ENCODE results near the gene BCAP31. TPM values are rescaled to one million over a fixed set of nuclear protein-coding genes. Genes with fewer than 3 reads are reported as not detected.
"Not testable (repeated sequence)": the region's sequence is repeated elsewhere in the genome, so short reads cannot be mapped to it uniquely, and the experiment has no call there.

The BCAP31 gene
- total RNA-seq, 2 donors from 2014 or later = 82.7 to 104 TPM

GRCh38 chrX:153693216-153694086 is 30.7 kb downstream of the BCAP31 start:
- no peak for ATAC-seq (ENCODE audit: insufficient number of reproducible peaks, low FRiP score, low read depth)
- H3K4me1 ChIP-seq (ENCODE audit: control insufficient read depth in 1 of 2, low read depth in 2 of 2) = peaks cover 0 to 8% of the 10 kb centered on the region in 2 donors
- no peaks in the 10 kb centered on the region for H3K27me3 ChIP-seq (replicated peaks; ENCODE audit: insufficient read depth)
- H3K27ac ChIP-seq = no peak overlapping the region
- no peak for DNase-seq (ENCODE audit: low spot score)
- TF ChIP-seq, protein P1, sequence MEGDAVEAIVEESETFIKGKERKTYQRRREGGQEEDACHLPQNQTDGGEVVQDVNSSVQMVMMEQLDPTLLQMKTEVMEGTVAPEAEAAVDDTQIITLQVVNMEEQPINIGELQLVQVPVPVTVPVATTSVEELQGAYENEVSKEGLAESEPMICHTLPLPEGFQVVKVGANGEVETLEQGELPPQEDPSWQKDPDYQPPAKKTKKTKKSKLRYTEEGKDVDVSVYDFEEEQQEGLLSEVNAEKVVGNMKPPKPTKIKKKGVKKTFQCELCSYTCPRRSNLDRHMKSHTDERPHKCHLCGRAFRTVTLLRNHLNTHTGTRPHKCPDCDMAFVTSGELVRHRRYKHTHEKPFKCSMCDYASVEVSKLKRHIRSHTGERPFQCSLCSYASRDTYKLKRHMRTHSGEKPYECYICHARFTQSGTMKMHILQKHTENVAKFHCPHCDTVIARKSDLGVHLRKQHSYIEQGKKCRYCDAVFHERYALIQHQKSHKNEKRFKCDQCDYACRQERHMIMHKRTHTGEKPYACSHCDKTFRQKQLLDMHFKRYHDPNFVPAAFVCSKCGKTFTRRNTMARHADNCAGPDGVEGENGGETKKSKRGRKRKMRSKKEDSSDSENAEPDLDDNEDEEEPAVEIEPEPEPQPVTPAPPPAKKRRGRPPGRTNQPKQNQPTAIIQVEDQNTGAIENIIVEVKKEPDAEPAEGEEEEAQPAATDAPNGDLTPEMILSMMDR (IDR thresholded peaks at IDR 0.05) = no peak
- H3K4me3 ChIP-seq = no peak overlapping the region
- H3K36me3 ChIP-seq = no peaks in the 10 kb centered on the region
- H3K9me3 ChIP-seq = no peaks in the 10 kb centered on the region

- H3K27ac ChIP-seq = no peak overlapping the region
- no peak overlapping the region for H3K4me3 ChIP-seq
- ATAC-seq (ENCODE audit: insufficient number of reproducible peaks, low FRiP score, low read depth) (no peak), DNase-seq (ENCODE audit: low spot score) (no peak)
- H3K27me3 ChIP-seq (replicated peaks; ENCODE audit: insufficient read depth) = no peaks in the 10 kb centered on the region
- H3K36me3 ChIP-seq = no peaks in the 10 kb centered on the region
- no peaks in the 10 kb centered on the region for H3K9me3 ChIP-seq
- peaks cover 0 to 8% of the 10 kb centered on the region in 2 donors for H3K4me1 ChIP-seq (ENCODE audit: control insufficient read depth in 1 of 2, low read depth in 2 of 2)
- TF ChIP-seq, protein P1 (IDR thresholded peaks at IDR 0.05) = no peak
Observed at GRCh38 chrX:153692611-153693156, 31.5 kb downstream of the BCAP31 start.

DNA sequence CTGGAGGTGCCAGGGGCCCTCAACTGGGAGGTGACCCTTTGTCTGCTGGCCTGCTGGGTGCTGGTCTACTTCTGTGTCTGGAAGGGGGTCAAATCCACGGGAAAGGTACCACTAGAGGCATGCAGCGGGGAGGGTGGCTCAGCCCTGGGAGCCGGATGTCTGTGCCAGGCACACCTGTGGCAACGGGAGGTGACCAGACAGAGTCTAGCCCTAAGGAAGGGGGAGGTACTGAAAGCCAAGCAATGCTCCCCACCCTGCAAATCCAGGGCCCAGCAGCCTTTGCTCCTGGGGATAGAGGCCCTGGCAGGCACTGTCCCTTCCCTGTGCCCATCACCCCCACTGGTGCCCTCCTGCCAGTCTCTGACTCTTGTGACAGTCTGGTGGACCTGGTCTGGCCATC is 32.2 kb downstream of the BCAP31 start:
- Histone ChIP-seq H3K4me1 (ENCODE audit: control insufficient read depth in 1 of 2, low read depth in 2 of 2) (peaks cover 0 to 8% of the 10 kb centered on the region in 2 donors), H3K27me3 (replicated peaks; ENCODE audit: insufficient read depth) (no peaks in the 10 kb centered on the region), H3K27ac (no peak overlapping the region), H3K9me3 (no peaks in the 10 kb centered on the region), H3K4me3 (no peak overlapping the region), H3K36me3 (no peaks in the 10 kb centered on the region)
- ATAC-seq (ENCODE audit: insufficient number of reproducible peaks, low FRiP score, low read depth) (no peak), DNase-seq (ENCODE audit: low spot score) (no peak)
- TF ChIP-seq, protein P1 (IDR thresholded peaks at IDR 0.05) = no peak

GRCh38 chrX:153691032-153691827 is 33.0 kb downstream of the BCAP31 start:
- H3K4me1 ChIP-seq (ENCODE audit: control insufficient read depth in 1 of 2, low read depth in 2 of 2); H3K9me3 ChIP-seq; H3K27ac ChIP-seq; ATAC-seq (ENCODE audit: insufficient number of reproducible peaks, low FRiP score, low read depth); DNase-seq (ENCODE audit: low spot score); H3K36me3 ChIP-seq; H3K27me3 ChIP-seq (replicated peaks; ENCODE audit: insufficient read depth); H3K4me3 ChIP-seq: not testable (repeated sequence)

- H3K4me3 ChIP-seq = no peak overlapping the region
- TF ChIP-seq, protein P1 (IDR thresholded peaks at IDR 0.05) = no peak
- ATAC-seq (ENCODE audit: insufficient number of reproducible peaks, low FRiP score, low read depth) (no peak), DNase-seq (ENCODE audit: low spot score) (no peak)
- H3K36me3 ChIP-seq = no peaks in the 10 kb centered on the region
- no peak overlapping the region for H3K27ac ChIP-seq
- no peaks in the 10 kb centered on the region for H3K9me3 ChIP-seq
- H3K4me1 ChIP-seq (ENCODE audit: control insufficient read depth in 1 of 2, low read depth in 2 of 2) = peaks cover 0 to 8% of the 10 kb centered on the region in 2 donors
- H3K27me3 ChIP-seq (replicated peaks; ENCODE audit: insufficient read depth) = no peaks in the 10 kb centered on the region
Observed at GRCh38 chrX:153690466-153690865, 33.7 kb downstream of the BCAP31 start.

Data from thoracic aorta (tissue), 2 donors.